Measurements from ENCODE around the gene SPRYD7.

- no peak for TF ChIP-seq CTCF (IDR thresholded peaks at IDR 0.05; ENCODE audit: low read length)
- no peak for TF ChIP-seq EZH2 (IDR thresholded peaks at IDR 0.05; ENCODE audit: borderline replicate concordance, low read length)
Measured at GRCh38 chr13:49865218-49865617, 70.9 kb downstream of the SPRYD7 start.
